ENCODE results near the gene SLC16A4.

The SLC16A4 gene

GRCh38 chr1:110328700-110329099 is 62.1 kb downstream of the SLC16A4 start:
- no peak for DNase-seq (ENCODE audit: low read depth in 2 of 2)

GRCh38 chr1:110328274-110328673 is 62.6 kb downstream of the SLC16A4 start:
- no peak for DNase-seq (ENCODE audit: low read depth in 2 of 2)

- DNase-seq (ENCODE audit: low read depth in 2 of 2) = no peak
These were observed 64.0 kb downstream of the SLC16A4 start for GRCh38 chr1:110326826-110327225.

GRCh38 chr1:110324667-110325066 is 66.2 kb downstream of the SLC16A4 start:
- DNase-seq (ENCODE audit: low read depth in 2 of 2) = no peak

GRCh38 chr1:110321846-110322245 is 69.0 kb downstream of the SLC16A4 start:
- DNase-seq (ENCODE audit: low read depth in 2 of 2) = no peak

- no peak for DNase-seq (ENCODE audit: low read depth in 2 of 2)
These were observed 69.8 kb downstream of the SLC16A4 start for GRCh38 chr1:110321045-110321444.

- DNase-seq (ENCODE audit: low read depth in 2 of 2) = no peak
These were observed 70.7 kb downstream of the SLC16A4 start for GRCh38 chr1:110320168-110320518.

GRCh38 chr1:110319332-110320167 is 71.3 kb downstream of the SLC16A4 start:
- no peak for DNase-seq (ENCODE audit: low read depth in 2 of 2)

GRCh38 chr1:110318046-110318445 is 72.8 kb downstream of the SLC16A4 start:
- no peak for DNase-seq (ENCODE audit: low read depth in 2 of 2)

GRCh38 chr1:110316735-110317134 is 74.1 kb downstream of the SLC16A4 start:
- no peak for DNase-seq (ENCODE audit: low read depth in 2 of 2)

Data from fibroblast of skin of left quadriceps (primary cell).